Activated B cell treated with CpG ODN at 0.5 μM for 24 hours (primary cell): ENCODE results near the gene TM4SF1. TPM values are rescaled to one million over a fixed set of nuclear protein-coding genes. Genes with fewer than 3 reads are reported as not detected.

Experiments
- ATAC-seq: fragments of 200-7000 bp; cut with Tn5 transposase; one replicate; pipeline ENCODE4 v1.10.0; 2021; ENCODE audit warnings: low read depth, mild to moderate bottlenecking, moderate library complexity
- CTCF ChIA-PET: fragments of 350-600 bp; sonication (Branson Sonifier 250); formaldehyde crosslinking; loops from one replicate; lab custom pipeline; 2021; ENCODE audit warnings: antibody characterized with exemption; lab: Charles Lee
- POLR2A ChIA-PET: fragments of 350-600 bp; sonication (Branson Sonifier 250); formaldehyde crosslinking; loops from one replicate; lab custom pipeline; 2021; ENCODE audit warnings: antibody characterized with exemption; lab: Charles Lee
- DNase-seq: peaks from one replicate; pipeline ENCODE4 v3.0.0; 2022
- H3K27ac Mint-ChIP-seq: one replicate; pipeline ENCODE4 v1.8.0; 2020; ENCODE audit warnings: mixed read lengths
- H3K27me3 Mint-ChIP-seq: one replicate; pipeline ENCODE4 v1.8.0; 2021; ENCODE audit warnings: mixed read lengths
- H3K36me3 Mint-ChIP-seq: one replicate; pipeline ENCODE4 v1.8.0; 2021; ENCODE audit warnings: low read depth, mixed read lengths
- H3K4me1 Mint-ChIP-seq: one replicate; pipeline ENCODE4 v1.8.0; 2021; ENCODE audit warnings: mixed read lengths
- H3K4me3 Mint-ChIP-seq: one replicate; pipeline ENCODE4 v1.8.0; 2020; ENCODE audit warnings: mild to moderate bottlenecking, mixed read lengths
- H3K9me3 Mint-ChIP-seq: one replicate; pipeline ENCODE4 v1.8.0; 2020; ENCODE audit warnings: mixed read lengths
- CTCF ChIP-seq: fragments of 200-600 bp; IDR thresholded peaks from one replicate; pipeline ENCODE4 v1.8.0; 2022; ENCODE audit warnings: antibody characterized with exemption, mild to moderate bottlenecking
- intact Hi-C: fragments of 100-400 bp; cut with micrococcal nuclease; formaldehyde crosslinking; loops from one replicate; pipeline ENCODE4 v1.15.1; 2024
- total RNA-seq: library from RNA; stranded (reverse); gene quantifications from 2 replicates; pipeline ENCODE4 v1.2.3, GENCODE V29; 2022

TM4SF1 gene
- total RNA-seq, 1 donor from 2014 or later = not detected

DNA sequence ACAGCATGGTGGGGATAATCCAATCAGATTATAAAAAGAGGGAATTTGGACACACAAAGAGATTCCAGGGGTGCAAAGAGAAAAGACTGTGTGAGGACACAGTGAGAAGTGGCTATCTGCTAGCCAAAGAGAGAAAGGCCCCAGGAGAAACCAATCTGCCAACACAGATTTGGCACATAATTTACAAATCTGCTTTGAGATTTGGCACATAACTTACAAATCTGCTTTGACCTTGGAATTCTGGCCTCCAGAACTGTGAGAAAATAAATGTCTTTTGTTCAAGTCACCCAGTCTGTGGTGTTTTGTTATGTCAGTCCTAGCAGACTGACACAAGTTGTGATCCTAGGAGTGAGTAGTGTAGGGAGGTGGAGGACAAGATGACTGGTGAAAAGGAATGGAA, 40.5 kb downstream of the TM4SF1 start:
- Mint-ChIP-seq H3K9me3 (no peaks in the 10 kb centered on the region), H3K27ac (no peak overlapping the region), H3K36me3 (no peaks in the 10 kb centered on the region), H3K27me3 (peaks cover 14% of the 10 kb centered on the region), H3K4me1 (no peaks in the 10 kb centered on the region), H3K4me3 (no peak overlapping the region)
- POLR2A ChIA-PET = no interaction called here
- ATAC-seq (no peak), DNase-seq (no peak)
- no peak for TF ChIP-seq CTCF
- intact Hi-C loops = no loop called here
- CTCF ChIA-PET = no interaction called here

- ChIA-PET CTCF (no interaction called here), POLR2A (no interaction called here)
- TF ChIP-seq CTCF = no peak
- no peak within 1 kb of the TSS for H3K4me3 Mint-ChIP-seq
- intact Hi-C loops = no loop called here
- H3K27ac Mint-ChIP-seq = no peak within 1 kb of the TSS
- no peaks in the 10 kb centered on the region for H3K4me1 Mint-ChIP-seq
- peaks cover 8% of the 10 kb centered on the region for H3K27me3 Mint-ChIP-seq
- DNase-seq = no peak
- no peaks in the 10 kb centered on the region for H3K9me3 Mint-ChIP-seq
- no peak for ATAC-seq
- H3K36me3 Mint-ChIP-seq = no peaks in the 10 kb centered on the region
These were observed 44.1 kb downstream of the TM4SF1 start, which contains the start of gene TM4SF18 for GRCh38 chr3:149333176-149333859. Gene TM4SF18 (minus strand): TSS chr3:149333636. CDS start chr3:149333382, 254 bp downstream.

DNA sequence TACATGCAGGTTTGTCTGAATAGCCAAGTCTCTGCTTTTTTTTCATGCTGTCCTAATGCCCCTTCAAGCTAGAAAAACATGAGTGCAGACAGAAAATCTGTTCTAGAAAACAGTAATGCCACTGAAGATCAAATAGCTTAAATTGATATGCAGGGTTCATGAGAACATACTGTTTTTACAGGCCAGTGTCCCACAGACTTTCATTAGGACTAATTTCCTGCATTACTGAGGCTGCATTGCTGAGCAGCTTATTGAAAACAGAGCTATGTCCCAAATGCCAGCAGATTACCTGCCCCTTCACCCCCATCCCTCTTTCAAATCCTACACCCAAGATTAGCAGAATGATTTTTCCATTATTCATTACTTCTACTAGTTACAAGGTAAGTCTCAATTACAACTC, 44.7 kb downstream of the TM4SF1 start:
- H3K4me3 Mint-ChIP-seq = no peak overlapping the region
- H3K27me3 Mint-ChIP-seq = peaks cover 10% of the 10 kb centered on the region
- TF ChIP-seq CTCF = no peak
- no peaks in the 10 kb centered on the region for H3K9me3 Mint-ChIP-seq
- no peaks in the 10 kb centered on the region for H3K36me3 Mint-ChIP-seq
- ChIA-PET POLR2A (no interaction called here), CTCF (no interaction called here)
- no peaks in the 10 kb centered on the region for H3K4me1 Mint-ChIP-seq
- intact Hi-C loops = no loop called here
- ATAC-seq (no peak), DNase-seq (no peak)
- H3K27ac Mint-ChIP-seq = no peak overlapping the region

DNA sequence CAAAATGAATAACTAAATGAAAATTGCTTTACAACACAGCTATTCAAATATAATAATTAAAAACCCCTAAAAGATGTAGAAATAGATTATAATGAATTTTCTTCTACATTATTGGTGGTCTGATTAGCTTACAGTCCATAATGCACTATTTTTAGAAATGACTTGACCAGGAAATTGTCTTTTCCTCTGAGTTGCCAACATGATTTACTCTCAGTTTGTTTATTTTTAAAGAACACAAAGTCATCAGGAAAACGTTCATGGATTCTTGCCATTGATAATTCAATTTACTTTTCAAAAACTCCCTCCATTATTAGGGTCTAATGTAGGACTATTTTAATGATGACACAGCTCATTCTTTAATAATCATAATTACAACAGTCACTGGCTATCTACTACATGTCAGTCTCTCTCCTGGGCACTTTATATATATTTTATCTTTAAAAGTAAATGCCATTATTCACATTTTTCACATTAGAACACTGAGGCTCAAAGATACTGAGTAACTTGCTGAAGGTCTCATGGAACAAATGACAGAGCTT, 45.2 kb downstream of the TM4SF1 start:
- no peak for TF ChIP-seq CTCF
- no peak overlapping the region for H3K27ac Mint-ChIP-seq
- ATAC-seq = no peak
- H3K36me3 Mint-ChIP-seq = no peaks in the 10 kb centered on the region
- intact Hi-C loops = no loop called here
- peaks cover 10% of the 10 kb centered on the region for H3K27me3 Mint-ChIP-seq
- no peaks in the 10 kb centered on the region for H3K9me3 Mint-ChIP-seq
- POLR2A ChIA-PET = no interaction called here
- CTCF ChIA-PET = no interaction called here
- no peaks in the 10 kb centered on the region for H3K4me1 Mint-ChIP-seq
- DNase-seq = no peak
- no peak overlapping the region for H3K4me3 Mint-ChIP-seq

- Mint-ChIP-seq H3K4me1 (no peaks in the 10 kb centered on the region), H3K36me3 (no peaks in the 10 kb centered on the region), H3K27ac (no peak overlapping the region), H3K9me3 (no peaks in the 10 kb centered on the region), H3K27me3 (peaks cover 10% of the 10 kb centered on the region), H3K4me3 (no peak overlapping the region)
- no peak for TF ChIP-seq CTCF
- intact Hi-C loops = no loop called here
- DNase-seq (no peak), ATAC-seq (no peak)
- POLR2A ChIA-PET = no interaction called here
- CTCF ChIA-PET = no interaction called here
These were observed 46.1 kb downstream of the TM4SF1 start for GRCh38 chr3:149331396-149331795.
